Measurements from ENCODE around the gene PLA2G4D.

Gene PLA2G4D

GRCh38 chr15:42048821-42049200 lies 45.6 kb downstream of the PLA2G4D start:
- DNase-seq (ENCODE audit: low read depth), result no peak

DNA sequence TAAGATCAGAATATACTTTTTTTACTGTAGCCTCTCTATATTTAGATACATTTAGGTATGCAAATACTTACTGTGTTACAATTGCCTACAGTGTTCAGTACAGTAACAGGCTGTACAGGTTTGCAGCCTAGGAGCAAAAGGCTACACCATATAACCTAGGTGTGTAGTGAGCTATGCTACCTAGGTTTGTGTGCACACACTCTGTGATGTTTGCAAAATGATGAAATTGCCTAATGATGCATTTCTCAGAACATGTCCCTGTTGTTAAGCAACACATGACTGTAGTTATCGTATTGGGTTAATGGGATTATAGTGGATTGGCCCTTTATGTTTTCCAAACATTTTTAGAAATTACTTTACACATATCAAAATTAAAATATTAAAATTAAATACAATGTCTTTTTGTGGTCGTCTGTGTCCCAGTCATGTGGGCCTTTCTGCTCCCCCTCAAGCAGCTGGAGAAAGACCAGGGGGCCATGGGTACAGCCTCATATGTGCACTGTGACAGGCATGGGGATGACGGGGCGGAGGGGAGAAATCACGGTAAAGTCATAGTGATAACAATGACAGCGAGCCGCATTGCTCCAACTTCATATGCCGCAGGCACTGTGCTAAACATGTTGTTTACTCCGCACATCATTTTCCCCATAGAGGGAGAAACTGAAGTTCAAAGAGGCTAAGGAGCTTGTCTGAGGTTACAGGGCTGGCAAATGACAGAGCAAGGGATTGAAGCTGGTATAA lies 46.1 kb downstream of the PLA2G4D start:
- DNase-seq (ENCODE audit: low read depth), result no peak

DNA sequence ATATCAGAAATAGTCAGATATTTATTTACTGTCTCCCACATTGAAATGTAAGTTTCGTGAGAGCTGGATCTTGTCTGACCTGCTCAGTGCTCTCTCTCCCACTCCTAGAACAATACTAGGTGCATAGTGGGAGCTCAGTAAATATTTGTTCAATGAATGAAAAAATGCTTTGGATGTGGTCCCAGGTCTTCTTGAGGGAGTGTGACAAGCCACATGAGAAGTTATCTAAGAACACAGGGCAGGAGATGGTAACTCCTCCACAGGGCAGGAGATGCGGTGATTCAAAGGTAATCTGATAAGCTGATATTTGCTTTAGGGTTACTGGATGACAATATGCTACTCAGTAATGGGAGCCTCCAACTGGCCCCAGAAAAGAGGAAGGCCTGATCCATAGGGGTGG lies 47.8 kb downstream of the PLA2G4D start:
- DNase-seq (ENCODE audit: low read depth), result no peak

- DNase-seq (ENCODE audit: low read depth), result no peak
Observed at GRCh38 chr15:42045211-42045615, 49.1 kb downstream of the PLA2G4D start.

GRCh38 chr15:42042602-42043400 lies 51.6 kb downstream of the PLA2G4D start:
- no peak for DNase-seq (ENCODE audit: low read depth)

DNA sequence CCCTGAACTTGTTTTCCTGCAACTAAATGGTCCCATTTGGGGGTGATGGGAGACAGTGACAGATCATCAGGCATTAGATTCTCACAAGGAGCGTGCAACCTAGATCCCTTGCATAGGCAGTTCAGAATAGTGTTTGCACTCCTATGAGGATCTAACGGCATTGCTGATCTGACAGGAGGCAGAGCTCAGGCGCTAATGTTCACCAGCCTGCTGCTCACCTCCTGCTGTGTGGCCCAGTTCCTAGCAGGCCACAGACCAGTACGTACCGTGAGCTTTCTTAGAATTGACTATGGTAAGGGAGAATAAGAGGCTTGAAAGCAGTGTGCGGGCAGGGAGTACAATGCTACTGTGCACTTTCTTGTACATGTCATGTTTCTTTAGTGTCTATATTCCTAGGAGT lies 56.0 kb downstream of the PLA2G4D start:
- DNase-seq (ENCODE audit: low read depth), result no peak

- DNase-seq (ENCODE audit: low read depth), result no peak
Observed at GRCh38 chr15:42037656-42038055, 56.7 kb downstream of the PLA2G4D start.

DNA sequence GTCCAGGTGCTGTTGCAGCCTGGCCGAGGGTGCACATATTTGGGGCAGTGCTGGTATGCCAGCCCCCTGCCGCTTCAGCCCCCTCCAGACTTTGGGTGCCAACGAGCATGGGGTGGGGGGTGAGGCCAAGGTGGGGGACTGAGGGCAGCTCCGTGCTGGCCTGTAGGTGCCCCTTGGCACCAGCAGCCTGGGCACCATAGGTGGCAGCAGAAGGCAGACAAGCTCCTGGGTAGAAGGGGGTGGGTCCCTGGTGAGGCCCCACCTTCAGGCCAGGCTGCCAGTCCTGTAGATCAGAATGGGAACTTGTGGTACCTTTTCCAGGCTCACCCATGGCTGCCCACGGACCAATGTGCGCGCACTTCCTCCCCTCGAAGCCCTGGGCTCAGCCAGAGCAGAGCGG lies 57.4 kb downstream of the PLA2G4D start:
- DNase-seq (ENCODE audit: low read depth), result no peak

DNA sequence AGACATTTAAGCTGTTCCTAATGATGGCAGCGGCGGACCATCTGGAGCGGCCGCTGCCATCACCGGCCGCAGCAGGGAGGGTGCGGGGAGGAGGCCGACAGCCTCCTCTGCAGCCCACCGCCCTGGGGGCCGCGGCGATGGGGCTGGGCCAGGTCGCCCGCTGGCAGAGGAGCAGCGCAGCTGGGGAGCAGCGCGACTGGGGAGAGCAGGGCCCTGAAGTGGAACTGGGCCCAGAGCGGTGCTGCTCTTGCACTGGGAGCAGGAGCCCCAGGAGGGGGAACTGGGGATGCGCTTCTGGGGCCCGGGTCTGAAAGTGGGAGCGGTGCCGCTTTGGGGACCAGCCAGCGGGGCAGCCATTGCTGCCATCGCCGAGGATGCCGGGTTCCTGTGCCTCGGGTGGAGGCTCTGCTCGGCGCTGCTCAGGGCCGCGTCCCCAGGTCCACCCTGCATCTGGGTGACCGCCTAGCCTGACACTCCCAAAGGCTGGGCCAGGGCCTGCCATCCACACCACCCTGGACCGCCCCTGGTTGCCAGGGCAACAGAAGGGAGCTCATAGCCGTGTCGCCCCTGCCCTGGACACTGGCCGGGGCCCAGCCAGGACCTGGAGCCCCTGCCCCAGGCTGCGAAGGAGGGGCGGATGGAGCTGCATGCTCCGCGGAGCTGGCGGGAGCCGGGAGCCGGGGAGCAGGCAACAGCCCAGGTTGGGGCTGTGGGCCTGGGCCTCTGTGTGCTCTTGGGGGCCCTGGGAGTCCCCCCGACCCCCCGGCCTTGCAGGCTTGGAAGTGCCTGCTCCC lies 58.1 kb downstream of the PLA2G4D start:
- DNase-seq (ENCODE audit: low read depth), result no peak

DNA sequence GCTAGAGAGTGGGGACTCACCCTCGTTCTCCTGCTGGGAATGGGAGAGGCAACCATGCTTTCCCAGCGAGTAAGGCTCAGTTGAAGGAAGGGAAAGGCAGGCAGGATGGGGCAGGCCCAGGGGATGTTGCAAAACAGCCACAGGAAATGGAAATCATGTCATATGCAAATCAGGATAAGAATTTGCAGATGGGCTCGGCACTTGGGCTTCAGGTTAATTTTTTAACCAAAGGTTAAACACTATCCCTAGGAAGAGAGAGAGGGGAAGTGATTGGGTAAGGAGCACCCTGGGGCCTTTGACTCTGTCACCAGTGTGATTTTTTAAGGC lies 59.0 kb downstream of the PLA2G4D start:
- no peak for DNase-seq (ENCODE audit: low read depth)

- DNase-seq (ENCODE audit: low read depth), result no peak
Observed at GRCh38 chr15:42034628-42035434, 59.5 kb downstream of the PLA2G4D start.

DNA sequence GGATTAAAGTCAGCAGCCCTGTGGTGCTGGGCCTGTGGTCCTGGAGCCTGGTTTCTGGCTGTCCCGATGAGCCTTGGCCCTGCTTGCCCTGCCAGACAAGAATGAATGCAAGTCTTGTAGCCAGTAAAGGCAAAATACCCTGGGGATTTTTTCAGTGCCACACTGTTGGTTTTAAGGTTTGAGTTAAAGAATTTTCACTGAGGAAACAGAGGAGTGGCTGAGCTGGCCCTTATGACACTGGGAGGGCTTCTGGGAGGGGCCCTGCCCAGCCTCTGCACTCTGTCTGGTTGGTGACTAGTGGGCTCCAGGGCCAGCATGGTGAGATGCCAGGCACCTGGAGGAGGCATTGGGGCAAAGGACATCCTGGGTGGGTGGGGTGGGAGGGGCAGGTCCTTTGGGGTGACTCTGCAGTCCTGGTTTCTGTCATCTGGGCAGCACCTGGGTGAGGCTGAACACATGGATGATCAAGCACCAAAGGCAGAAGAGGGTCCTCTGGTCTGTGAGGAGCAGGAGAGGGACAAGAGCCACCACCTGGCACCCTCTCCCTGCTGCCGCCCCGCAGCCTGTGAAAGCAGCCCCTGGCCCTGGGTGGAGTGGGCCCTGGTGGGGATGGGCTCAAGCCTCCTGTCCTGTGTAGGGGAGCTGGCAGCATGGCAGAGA lies 61.0 kb downstream of the PLA2G4D start:
- DNase-seq (ENCODE audit: low read depth), result no peak

- no peak for DNase-seq (ENCODE audit: low read depth)
Observed at GRCh38 chr15:42032376-42033213, 61.8 kb downstream of the PLA2G4D start.

- no peak for DNase-seq (ENCODE audit: low read depth)
Observed at GRCh38 chr15:42031198-42031915, 63.0 kb downstream of the PLA2G4D start.

GRCh38 chr15:42027521-42027920 lies 66.8 kb downstream of the PLA2G4D start:
- no peak for DNase-seq (ENCODE audit: low read depth)

DNA sequence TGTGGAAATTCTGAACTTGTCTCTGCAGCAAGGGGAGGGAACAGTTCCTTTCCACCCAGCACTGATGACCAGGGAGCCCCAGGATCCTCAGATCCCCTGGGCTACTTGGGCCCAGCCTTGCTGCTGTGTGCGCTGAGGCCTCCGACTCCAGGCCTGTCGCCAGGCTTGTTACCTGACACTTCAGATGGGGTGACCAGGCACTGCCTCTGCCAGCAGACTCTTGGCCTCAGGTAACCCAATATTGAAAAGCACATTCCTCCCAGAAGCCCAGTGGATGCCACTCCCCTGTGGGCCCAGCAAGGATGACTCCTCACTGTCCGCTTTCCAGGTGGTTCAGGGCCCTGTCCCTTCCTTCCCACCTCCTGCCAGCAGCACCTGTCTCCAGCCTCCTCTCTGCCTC lies 70.1 kb downstream of the PLA2G4D start:
- no peak for DNase-seq (ENCODE audit: low read depth)

DNA sequence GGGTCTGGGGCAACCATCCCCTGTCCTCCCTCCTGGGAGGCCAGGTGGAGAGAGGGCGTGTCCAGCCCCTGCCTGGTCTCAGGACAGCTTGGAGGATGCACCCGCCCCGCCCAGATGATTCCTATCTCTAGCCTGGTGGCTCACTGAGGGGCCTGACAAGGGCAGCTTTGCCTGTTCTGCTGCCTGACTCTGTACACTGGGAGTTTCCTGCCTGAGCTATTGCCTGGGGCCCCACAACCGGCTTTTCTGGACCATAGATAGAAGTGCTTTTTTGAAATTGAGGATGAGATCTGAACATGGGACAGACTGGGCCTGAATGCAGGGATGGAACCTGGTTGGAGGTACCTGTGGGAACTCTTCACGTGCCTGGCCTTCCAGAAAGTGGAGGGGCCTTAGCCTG lies 72.8 kb downstream of the PLA2G4D start:
- no peak for DNase-seq (ENCODE audit: low read depth)

- DNase-seq (ENCODE audit: low read depth), result no peak
Observed at GRCh38 chr15:42020713-42021273, 73.6 kb downstream of the PLA2G4D start, which contains the start of gene PLA2G4E. TSS of gene PLA2G4E (minus strand) at chr15:42021042. CDS start at chr15:42021030, 12 bp downstream.

Data from stimulated activated CD8-positive, alpha-beta memory T cell treated with anti-CD3 and anti-CD28 coated beads, Interleukin-15, amount 100 ng/mL, for 1 hour (primary cell).